GM12875 (cell line): Measurements from ENCODE around the gene SEMG2.

Experiments used
- H3K4me3 ChIP-seq: one replicate; pipeline ENCODE4 v1.5.1; 2011; ENCODE audit warnings: low read depth, low read length, control low read depth
- TF ChIP-seq, protein P1 (sequence below): IDR thresholded peaks from 2 replicates; pipeline ENCODE4 v1.5.1; 2011; ENCODE audit warnings: low read depth, mild to moderate bottlenecking, control low read depth, inconsistent platforms, low read length, moderate library complexity, borderline replicate concordance; ENCODE audit not compliant: insufficient read depth

Gene SEMG2

DNA sequence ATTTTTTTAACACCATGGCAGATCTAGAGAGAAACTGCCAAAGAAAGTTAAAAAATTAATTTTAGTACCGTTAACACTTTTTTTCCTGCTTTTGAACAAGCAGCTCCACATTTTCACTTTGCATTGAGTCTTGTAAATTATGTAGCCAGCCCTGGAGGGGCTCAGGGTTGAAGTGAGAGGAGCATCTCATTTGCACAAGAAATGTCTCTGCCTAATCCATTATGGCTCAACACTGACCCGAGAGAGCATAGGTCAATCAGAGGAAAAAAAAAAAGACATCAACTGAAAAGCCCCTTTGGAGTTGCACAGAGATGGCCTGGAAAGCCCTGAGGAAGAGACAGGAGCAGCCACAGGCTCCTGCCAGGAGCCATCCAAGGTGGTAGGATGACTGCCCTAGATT is 37.5 kb downstream of the SEMG2 start:
- no peak overlapping the region for H3K4me3 ChIP-seq
- TF ChIP-seq, protein P1, sequence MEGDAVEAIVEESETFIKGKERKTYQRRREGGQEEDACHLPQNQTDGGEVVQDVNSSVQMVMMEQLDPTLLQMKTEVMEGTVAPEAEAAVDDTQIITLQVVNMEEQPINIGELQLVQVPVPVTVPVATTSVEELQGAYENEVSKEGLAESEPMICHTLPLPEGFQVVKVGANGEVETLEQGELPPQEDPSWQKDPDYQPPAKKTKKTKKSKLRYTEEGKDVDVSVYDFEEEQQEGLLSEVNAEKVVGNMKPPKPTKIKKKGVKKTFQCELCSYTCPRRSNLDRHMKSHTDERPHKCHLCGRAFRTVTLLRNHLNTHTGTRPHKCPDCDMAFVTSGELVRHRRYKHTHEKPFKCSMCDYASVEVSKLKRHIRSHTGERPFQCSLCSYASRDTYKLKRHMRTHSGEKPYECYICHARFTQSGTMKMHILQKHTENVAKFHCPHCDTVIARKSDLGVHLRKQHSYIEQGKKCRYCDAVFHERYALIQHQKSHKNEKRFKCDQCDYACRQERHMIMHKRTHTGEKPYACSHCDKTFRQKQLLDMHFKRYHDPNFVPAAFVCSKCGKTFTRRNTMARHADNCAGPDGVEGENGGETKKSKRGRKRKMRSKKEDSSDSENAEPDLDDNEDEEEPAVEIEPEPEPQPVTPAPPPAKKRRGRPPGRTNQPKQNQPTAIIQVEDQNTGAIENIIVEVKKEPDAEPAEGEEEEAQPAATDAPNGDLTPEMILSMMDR, result no peak

DNA sequence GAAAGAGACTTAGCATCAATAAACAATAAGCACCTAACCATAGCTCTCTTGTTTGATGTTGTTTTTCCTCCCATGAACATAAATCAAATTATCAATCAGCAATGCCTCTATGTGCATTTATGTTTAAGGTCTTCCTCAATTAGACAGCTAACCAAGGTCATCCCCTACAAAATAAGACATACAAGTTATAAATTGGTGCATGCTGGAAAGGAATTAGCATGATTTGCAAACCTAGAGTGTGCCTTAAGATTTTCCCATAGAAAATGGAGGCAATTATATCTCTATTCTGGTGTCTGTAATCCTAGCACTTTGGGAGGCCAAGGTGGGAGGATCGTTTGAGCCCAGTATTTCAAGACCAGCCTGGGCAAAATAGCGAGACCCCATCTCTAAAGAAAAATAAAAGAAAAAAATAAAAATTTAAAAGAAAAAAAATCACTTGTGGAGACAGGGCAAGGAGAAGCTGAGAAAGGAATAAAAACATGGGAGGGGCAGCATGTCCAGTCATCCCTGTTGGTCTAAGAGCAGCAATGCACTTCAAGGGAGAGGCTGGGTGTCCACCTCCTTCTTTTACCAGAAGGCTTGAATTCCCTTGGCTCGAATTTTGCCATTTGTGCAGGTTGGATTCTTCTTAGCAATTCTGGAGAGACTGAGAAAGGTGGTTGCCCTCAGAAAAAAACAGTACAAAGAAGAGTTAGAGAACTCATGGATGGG is 42.5 kb downstream of the SEMG2 start:
- H3K4me3 ChIP-seq, result no peak overlapping the region
- TF ChIP-seq, protein P1, result no peak

DNA sequence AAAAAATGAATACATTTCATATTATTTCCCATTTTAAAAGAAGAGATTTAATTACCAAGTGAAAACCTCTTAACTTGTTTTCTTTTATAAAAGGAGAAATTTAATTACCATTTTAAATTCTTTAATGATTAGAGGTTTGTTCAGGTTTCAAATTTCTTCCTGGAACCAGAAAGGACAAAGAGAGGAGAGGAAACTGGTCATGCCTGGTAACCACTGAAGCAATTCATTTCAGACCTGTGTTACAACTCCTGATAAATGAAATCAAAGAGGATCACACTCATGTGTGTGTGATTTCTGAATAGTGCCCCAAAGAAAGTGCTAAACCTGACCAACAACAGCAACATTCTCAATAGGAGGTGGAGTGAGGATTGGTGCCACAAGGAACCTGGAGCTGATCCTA is 45.8 kb downstream of the SEMG2 start:
- TF ChIP-seq, protein P1, result no peak
- H3K4me3 ChIP-seq, result no peak overlapping the region

DNA sequence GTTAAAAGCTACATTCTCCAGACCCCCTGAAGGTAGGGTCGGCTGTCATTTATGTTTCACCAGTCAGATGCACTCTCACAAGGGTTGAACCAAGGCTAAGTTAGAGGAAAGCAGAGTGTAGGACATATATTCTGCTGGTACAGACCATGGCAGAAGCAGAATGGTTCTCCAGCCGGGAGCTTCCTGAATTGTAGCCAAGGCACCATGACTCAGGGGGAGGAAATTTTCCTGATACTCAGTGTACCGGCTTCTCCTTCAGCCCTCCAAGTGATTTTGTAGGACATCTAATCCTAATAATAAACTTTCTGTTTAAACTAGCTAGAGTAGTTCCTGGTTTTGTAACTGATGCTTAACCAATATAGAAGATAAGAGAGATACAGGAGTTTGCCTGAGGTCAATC is 47.4 kb downstream of the SEMG2 start:
- TF ChIP-seq, protein P1, result no peak

DNA sequence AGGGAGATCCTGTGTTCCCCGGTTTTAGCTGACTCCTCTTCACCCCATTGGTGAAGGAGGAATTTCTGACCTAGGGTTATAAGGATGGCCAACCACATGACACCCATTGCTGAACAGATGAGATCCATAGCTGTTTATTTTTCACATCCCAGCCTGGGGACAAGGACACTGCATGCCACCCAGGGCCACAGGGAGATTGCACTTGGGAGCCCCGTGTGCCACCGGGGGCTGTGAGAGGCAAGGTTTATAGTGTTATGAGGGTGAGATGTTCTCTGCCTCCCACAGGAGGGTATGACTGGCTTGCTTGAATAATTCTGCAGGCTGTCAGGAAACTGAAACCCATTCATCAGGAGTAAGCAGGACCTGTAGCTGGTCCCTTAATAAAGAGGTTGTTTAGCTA is 47.9 kb downstream of the SEMG2 start:
- TF ChIP-seq, protein P1, result no peak
- H3K4me3 ChIP-seq, result no peak overlapping the region

More for the DNA sequence above, 47.4 kb downstream of the SEMG2 start:
- H3K4me3 ChIP-seq, result no peak overlapping the region

DNA sequence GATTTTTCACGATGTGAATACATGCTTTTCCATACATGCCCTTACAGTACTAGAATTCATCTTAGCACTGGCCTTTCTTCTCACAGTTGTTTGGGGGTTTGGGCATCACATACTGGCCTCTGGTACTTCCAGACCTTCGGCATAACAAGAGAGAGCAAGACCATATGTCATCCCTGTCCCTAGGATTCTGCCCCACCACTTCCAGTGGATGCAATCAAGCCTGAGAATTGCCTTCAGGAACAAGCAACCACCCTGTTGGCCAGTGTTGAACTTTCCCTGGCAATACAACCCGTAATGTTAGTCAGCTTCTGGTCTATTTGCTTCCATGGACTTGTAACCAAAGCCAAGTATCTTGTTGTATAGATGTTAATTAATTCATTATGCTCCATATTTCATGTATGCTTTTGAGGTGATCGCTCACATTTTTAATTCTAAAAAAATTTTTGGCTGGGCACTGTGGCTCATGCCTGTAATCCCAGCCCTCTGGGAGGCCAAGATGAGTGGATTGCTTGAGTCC is 48.6 kb downstream of the SEMG2 start:
- TF ChIP-seq, protein P1, result no peak
- H3K4me3 ChIP-seq, result no peak overlapping the region
